GM12864 (cell line): ENCODE measurements around the gene HAND2.

Source experiments
- DNase-seq: peaks from one replicate; pipeline ENCODE4 v3.0.0-alpha.2; 2011; ENCODE audit warnings: low read depth
- H3K4me3 ChIP-seq: 2 replicates; pipeline ENCODE4 v1.5.1; 2011; ENCODE audit warnings: mild to moderate bottlenecking, low read depth, low read length, control low read depth
- CTCF ChIP-seq: IDR thresholded peaks from 2 replicates; pipeline ENCODE4 v1.5.1; 2011; ENCODE audit warnings: low read depth, mild to moderate bottlenecking, moderate library complexity, low read length, control low read depth, inconsistent platforms; ENCODE audit errors: missing control alignments

Gene HAND2

GRCh38 chr4:173513651-173514050 lies 16.4 kb downstream of the HAND2 start:
- no peak overlapping the region for H3K4me3 ChIP-seq
- no peak for TF ChIP-seq CTCF
- DNase-seq, result no peak

DNA sequence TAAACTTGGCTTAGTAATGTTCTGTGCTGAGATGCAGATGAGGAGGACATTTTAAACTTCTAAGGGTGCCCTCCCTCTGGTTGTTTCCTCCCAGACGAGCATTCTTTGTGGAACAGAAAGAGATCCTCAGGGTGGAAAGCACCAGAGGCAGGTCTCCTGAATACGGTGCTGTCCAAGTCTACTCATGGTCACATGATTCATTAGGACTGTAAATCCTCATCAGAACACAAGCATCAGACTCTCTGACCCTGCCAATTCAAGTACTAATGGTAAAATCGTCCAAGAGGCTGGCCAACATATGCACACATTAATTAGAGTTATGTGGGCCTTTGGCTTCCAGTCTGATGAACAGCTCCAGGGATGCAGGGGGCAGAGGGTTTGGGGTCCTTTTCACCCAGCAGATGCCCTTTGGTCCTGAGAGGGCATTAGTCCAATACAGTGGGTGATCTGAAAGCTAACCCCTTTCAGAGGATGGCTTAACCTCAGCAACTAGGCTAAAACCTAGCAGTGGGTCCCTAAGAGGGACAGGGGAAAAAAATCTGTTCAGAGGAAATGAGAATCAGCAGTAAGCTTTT lies 18.2 kb downstream of the HAND2 start:
- no peak for TF ChIP-seq CTCF
- H3K4me3 ChIP-seq, result no peak overlapping the region
- DNase-seq, result no peak

- peak overlapping the region; percentile 51 for H3K4me3 ChIP-seq
- TF ChIP-seq CTCF, result no peak
- DNase-seq, result no peak
These were observed 20.7 kb downstream of the HAND2 start for GRCh38 chr4:173509036-173510001.

GRCh38 chr4:173508386-173509035 lies 21.5 kb downstream of the HAND2 start:
- TF ChIP-seq CTCF, result no peak
- DNase-seq, result no peak
- peak overlapping the region; percentile 51 for H3K4me3 ChIP-seq

DNA sequence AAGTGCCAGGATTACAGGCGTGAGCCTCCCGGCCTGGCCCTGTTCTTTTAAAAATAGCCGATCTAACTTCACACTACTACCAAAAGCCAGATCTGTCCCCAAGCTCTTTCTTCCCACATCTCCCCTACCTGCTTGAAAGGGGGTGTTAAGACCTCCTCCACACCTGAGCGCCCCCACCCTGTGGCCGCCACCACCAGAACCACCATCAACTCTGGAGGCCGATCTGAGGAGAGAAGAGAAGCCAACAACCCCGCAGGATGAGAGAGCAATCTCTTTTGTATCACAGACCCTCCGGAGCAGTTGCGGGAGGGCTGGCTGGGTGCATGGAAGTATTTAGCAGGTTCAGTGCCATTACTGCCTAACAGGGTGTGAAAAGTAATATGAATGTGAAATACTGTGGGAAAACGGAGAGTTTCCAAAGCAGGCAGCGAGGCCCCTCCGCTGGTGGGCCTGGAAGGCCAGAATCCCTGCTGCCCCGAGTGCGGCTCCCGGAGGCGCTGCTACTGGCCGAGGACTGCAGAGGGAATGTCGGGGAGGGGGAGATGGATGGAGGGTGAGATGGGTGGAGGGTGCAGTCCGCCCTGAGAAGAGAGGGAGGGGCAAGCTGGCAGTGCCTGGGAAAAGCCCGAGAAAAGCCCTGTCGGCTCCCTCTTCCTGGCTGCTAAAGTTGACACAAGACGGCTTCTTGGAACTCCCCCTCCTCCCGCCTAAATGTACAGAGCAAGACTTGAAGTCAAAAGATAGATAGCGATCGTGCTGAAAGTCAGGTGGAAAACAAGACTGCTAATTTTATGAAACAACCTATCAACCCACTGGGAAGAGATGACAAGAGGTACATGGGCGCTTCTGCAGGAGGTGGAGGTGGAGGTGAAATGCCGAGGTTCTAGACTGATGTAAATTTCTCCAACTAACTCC lies 22.3 kb downstream of the HAND2 start:
- TF ChIP-seq CTCF, result no peak
- no peak for DNase-seq
- H3K4me3 ChIP-seq, result no peak overlapping the region

DNA sequence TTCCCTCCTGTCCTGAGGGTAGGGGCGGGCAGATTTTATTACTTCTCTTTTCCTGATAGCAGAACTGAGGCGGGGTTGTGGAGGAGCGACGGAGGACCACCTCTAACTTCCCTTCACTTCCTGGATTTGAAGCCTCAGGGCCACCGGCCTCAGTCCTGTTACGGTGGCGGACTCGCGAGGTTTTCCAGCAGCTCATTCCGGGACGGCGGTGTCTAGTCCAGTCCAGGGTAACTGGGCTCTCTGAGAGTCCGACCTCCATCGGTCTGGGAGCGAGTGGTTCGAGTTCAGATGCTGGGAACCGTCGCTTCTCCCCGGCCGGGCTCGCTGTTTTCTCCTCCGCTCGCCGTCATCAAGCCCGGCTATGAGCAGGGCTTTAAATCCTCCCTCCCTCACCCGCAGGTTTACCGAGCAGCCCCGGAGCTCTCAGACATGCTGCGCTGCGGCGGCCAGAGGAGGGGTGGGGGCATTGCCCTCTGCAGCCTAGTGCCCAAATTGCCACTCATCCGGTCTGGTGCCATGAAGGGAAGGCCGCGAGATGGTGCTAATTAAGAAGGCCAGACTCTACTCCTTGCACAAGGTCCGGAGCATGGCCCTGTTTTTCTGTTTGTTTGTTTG lies 23.3 kb downstream of the HAND2 start:
- no peak for TF ChIP-seq CTCF
- DNase-seq, result no peak
- no peak overlapping the region for H3K4me3 ChIP-seq
